BJ (cell line): ENCODE results near the gene SNRK. TPM values are rescaled to one million over a fixed set of nuclear protein-coding genes. Genes with fewer than 3 reads are reported as not detected.

Experiments
- CTCF ChIA-PET: fragments of 350-600 bp; formaldehyde crosslinking; extraction: SDS; loops from one replicate; lab custom pipeline; 2021; ENCODE audit warnings: antibody characterized with exemption, inconsistent platforms; lab: Yijun Ruan, JAX
- POLR2A ChIA-PET: fragments of 300-600 bp; sonication (Branson Sonifier 250); formaldehyde crosslinking; extraction: SDS; loops from one replicate; lab custom pipeline; 2021; ENCODE audit warnings: antibody characterized with exemption; lab: Charles Lee
- DNase-seq: peaks from one replicate; pipeline ENCODE4 v3.0.0-alpha.2; 2011; ENCODE audit warnings: low read depth
- H3K27me3 ChIP-seq: 2 replicates; pipeline ENCODE4 v1.6.0; 2011; ENCODE audit warnings: low read length; ENCODE audit not compliant: control insufficient read depth, insufficient read depth
- H3K36me3 ChIP-seq: 2 replicates; pipeline ENCODE4 v1.5.1; 2011; ENCODE audit warnings: low read length; ENCODE audit not compliant: control insufficient read depth, insufficient read depth
- H3K4me3 ChIP-seq: 2 replicates; pipeline ENCODE4 v1.5.1; 2011; ENCODE audit warnings: low read depth, mild to moderate bottlenecking, control low read depth, low read length
- CTCF ChIP-seq: IDR thresholded peaks from 2 replicates; pipeline ENCODE4 v1.5.1; 2011; ENCODE audit warnings: low read depth, mild to moderate bottlenecking, control low read depth, inconsistent platforms, low read length, moderate library complexity; ENCODE audit not compliant: insufficient read depth
- polyA plus RNA-seq: library from polyadenylated mRNA; depleted of rRNA; stranded (reverse); fragments of >200 nt; gene quantifications from 2 replicates; pipeline ENCODE4 v1.2.3, GENCODE V29; 2011

Gene SNRK
- polyA plus RNA-seq, 1 experiment = 11.5 TPM

DNA sequence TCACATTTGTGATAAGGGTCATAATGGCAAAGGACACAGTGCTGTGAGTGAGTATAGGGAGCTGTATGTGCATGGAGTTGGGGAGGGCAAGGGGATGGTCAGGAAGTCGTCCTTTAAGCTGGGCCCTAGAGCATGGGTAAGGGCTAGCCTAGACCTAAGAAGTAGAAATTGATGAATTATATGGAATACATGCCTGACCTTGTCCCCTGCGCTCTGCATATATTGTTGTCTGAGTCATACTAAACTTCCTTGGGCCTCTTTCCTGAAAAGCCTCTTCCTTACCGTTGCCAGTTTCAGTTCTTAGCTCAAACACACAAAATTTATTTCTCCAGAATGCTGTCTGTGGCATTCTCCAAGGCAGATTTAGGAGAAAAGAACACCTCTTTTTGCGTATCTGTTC, 4.6 kb downstream of the SNRK start:
- no peak for DNase-seq
- no peak for TF ChIP-seq CTCF
- Histone ChIP-seq H3K27me3 (no peaks in the 10 kb centered on the region), H3K4me3 (no peak overlapping the region), H3K36me3 (no peaks in the 10 kb centered on the region; the same call in 1 of the 2 replicates)
- POLR2A ChIA-PET = no interaction called here
- CTCF ChIA-PET = interaction anchor here (1.0 kb wide), 1 partner anchor 213 kb away, joined by 3 read pairs; no protein-coding TSS in a partner anchor

DNA sequence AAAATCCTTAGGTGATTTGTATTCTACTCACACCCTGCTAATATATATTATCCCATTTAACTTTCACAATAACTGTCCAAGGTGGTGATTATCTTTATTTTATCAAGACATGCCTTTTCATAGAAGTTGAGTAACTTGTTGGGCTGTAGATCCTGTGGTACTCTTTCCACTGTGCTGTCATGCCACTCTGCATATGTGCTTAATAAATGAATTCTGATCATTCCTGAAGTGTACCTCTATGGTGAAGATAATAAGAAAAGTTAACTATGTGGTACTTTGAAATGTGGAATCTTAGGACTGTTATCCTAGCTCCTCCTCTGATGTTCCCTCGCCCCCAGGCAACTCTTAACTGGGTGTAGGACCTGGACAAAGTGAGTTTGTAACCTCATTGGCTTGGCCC, 5.2 kb downstream of the SNRK start:
- TF ChIP-seq CTCF = no peak
- ChIA-PET CTCF (no interaction called here), POLR2A (no interaction called here)
- Histone ChIP-seq H3K27me3 (no peaks in the 10 kb centered on the region), H3K36me3 (no peaks in the 10 kb centered on the region; the same call in 1 of the 2 replicates), H3K4me3 (no peak overlapping the region)
- DNase-seq = no peak

- H3K4me3 ChIP-seq = no peak overlapping the region
- H3K36me3 ChIP-seq = no peaks in the 10 kb centered on the region; the same call in 1 of the 2 replicates
- CTCF ChIA-PET = interaction anchor here (0.7 to 2.5 kb wide), 2 partner anchors 8 to 92 kb away, joined by 4 to 9 read pairs; partner anchors contain the start of gene SNRK
- POLR2A ChIA-PET = no interaction called here
- no peak for DNase-seq
- TF ChIP-seq CTCF = no peak
- no peaks in the 10 kb centered on the region for H3K27me3 ChIP-seq
Observed at GRCh38 chr3:43294975-43295374, 8.6 kb downstream of the SNRK start.

DNA sequence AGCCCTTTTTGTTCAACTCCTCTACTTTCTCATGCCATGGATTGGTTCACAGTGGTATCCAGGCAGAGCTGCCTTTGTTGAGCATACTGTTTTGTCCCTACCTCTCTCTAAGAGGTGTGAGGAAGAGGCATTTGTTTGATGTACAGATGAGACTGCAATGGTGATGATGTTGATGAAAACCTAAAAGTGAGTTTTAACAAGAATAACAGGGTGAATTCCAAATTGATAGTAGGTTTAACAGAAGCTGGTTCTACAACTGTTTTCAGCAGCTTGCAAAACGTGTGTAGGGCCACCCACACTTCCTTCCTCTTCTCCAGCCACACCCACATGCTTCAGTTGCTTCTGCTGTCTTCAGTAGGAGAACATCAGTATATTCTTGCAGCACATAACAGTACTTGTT, 10.2 kb downstream of the SNRK start:
- POLR2A ChIA-PET = interaction anchor here (0.6 kb wide), 1 partner anchor 116 kb away, joined by 4 read pairs; no protein-coding TSS in a partner anchor
- CTCF ChIA-PET = interaction anchor here (0.6 to 2.5 kb wide), 3 partner anchors 10 to 335 kb away, joined by 3 to 9 read pairs (median 3); partner anchors contain the start of gene SNRK

DNA sequence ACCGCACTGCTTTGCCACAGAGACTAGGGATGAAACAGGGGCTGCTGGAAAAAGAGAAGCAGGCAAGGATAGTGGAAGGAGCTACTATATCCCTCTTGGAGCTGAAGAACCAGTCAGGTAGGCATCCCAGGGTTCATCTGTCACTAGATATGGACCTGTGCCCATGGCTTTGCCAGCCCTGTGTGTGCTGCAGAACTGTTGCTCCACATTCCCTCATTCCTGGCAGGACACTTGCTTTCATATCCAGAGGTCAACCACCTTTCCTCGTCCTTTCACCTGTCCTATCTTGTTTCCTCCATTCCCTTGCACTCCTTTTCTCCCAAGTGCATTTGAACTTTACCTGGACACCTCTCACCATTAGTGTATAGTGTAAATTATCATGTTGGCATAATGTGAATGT, 12.0 kb downstream of the SNRK start:
- no peaks in the 10 kb centered on the region for H3K27me3 ChIP-seq
- TF ChIP-seq CTCF = no peak
- no peaks in the 10 kb centered on the region for H3K36me3 ChIP-seq
- CTCF ChIA-PET = interaction anchor here (0.5 kb wide), 1 partner anchor 336 kb away, joined by 3 read pairs; no protein-coding TSS in a partner anchor
- POLR2A ChIA-PET = no interaction called here
- no peak overlapping the region for H3K4me3 ChIP-seq
- DNase-seq = no peak

More for the DNA sequence above, 10.2 kb downstream of the SNRK start:
- DNase-seq = no peak
- Histone ChIP-seq H3K27me3 (no peaks in the 10 kb centered on the region), H3K4me3 (no peak overlapping the region), H3K36me3 (no peaks in the 10 kb centered on the region)
- TF ChIP-seq CTCF = no peak
